IPS DF 6.9 (cell line): ENCODE data around the gene TTC39A.

Source experiments
- DNase-seq: peaks from one replicate; pipeline ENCODE4 v3.0.0-alpha.2; 2013; ENCODE audit warnings: low read depth, low spot score
- H3K27ac ChIP-seq: one replicate; pipeline ENCODE4 v1.5.1; 2013; ENCODE audit warnings: low read length, control low read depth
- H3K27me3 ChIP-seq: 2 replicates; pipeline ENCODE4 v1.6.1; 2013; ENCODE audit warnings: mild to moderate bottlenecking, low read length; ENCODE audit not compliant: control insufficient read depth, insufficient read depth
- H3K36me3 ChIP-seq: 2 replicates; pipeline ENCODE4 v1.6.1; 2013; ENCODE audit warnings: low read length; ENCODE audit not compliant: control insufficient read depth, insufficient read depth
- H3K4me1 ChIP-seq: 2 replicates; pipeline ENCODE4 v1.6.1; 2013; ENCODE audit warnings: low read length; ENCODE audit not compliant: control insufficient read depth, insufficient read depth
- H3K4me3 ChIP-seq: 2 replicates; pipeline ENCODE4 v1.5.1; 2013; ENCODE audit warnings: mild to moderate bottlenecking, low read length
- H3K9me3 ChIP-seq: 2 replicates; pipeline ENCODE4 v1.6.1; 2013; ENCODE audit warnings: low read length, inconsistent platforms; ENCODE audit not compliant: control insufficient read depth, insufficient read depth
- WGBS: extraction: QIAGEN DNeasy Blood & Tissue Kit; methylation state at CpG from one replicate; pipeline ENCODE4 v1.1.7; 2013; ENCODE audit warnings: mixed read lengths, missing lambda C conversion rate; ENCODE audit not compliant: insufficient read length, insufficient coverage; 5-methylcytosine and 5-hydroxymethylcytosine counted together

TTC39A gene

DNA sequence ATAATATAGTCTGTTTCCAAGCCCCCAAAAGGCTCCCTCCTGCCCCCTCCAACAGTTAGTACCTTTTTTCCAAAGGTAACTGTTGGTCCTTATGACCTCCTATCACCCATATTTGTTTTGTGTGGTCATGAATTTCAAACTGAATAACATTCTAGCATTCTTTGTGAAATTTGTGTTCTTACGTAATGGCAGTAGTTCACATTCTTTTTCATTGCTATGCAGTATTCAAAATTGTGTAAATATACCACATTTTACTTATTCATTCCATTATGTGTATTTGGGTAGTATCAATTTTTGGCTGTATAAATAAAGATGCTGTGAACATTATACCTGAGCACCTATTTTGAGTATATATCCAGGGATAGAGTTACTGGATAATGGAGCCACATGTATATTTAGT is 80.9 kb downstream of the TTC39A start:
- no peaks in the 10 kb centered on the region for H3K27me3 ChIP-seq
- no peaks in the 10 kb centered on the region for H3K4me1 ChIP-seq
- no peak overlapping the region for H3K27ac ChIP-seq
- H3K9me3 ChIP-seq: no peaks in the 10 kb centered on the region
- no CpG with 5 or more reads among the region's 1 CpG for WGBS
- no peaks in the 10 kb centered on the region for H3K36me3 ChIP-seq
- no peak for DNase-seq
- H3K4me3 ChIP-seq: no peak overlapping the region

- Histone ChIP-seq H3K27ac (no peak overlapping the region), H3K27me3 (no peaks in the 10 kb centered on the region), H3K4me3 (no peak overlapping the region), H3K9me3 (no peaks in the 10 kb centered on the region), H3K4me1 (no peaks in the 10 kb centered on the region), H3K36me3 (no peaks in the 10 kb centered on the region)
- no CpG with 5 or more reads among the region's 1 CpG for WGBS
- no peak for DNase-seq
Observed at GRCh38 chr1:51247499-51247898, 82.9 kb downstream of the TTC39A start.

DNA sequence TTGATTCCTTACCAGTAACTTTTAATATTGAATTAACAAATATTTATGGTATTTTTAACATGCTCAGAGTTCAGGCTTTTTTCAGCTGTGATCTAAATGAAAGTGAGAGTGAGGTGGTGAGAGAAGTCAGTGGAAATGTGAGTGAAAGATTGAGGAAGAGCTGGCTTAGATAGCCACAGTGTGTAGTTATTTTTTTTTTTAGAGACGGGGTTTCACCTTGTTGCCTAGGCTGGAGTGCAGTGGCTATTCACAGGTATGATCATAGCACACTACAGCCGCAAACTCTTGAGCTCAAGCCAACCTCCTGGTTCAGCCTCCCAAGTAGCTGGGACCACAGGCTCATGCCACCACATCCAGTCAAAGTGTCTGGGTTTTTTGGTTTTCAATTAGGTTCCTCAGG is 83.3 kb downstream of the TTC39A start:
- Histone ChIP-seq H3K4me1 (no peaks in the 10 kb centered on the region), H3K27me3 (no peaks in the 10 kb centered on the region), H3K4me3 (no peak overlapping the region), H3K36me3 (no peaks in the 10 kb centered on the region), H3K27ac (no peak overlapping the region), H3K9me3 (no peaks in the 10 kb centered on the region)
- WGBS: no CpG with 5 or more reads among the region's 2 CpGs
- DNase-seq: no peak

DNA sequence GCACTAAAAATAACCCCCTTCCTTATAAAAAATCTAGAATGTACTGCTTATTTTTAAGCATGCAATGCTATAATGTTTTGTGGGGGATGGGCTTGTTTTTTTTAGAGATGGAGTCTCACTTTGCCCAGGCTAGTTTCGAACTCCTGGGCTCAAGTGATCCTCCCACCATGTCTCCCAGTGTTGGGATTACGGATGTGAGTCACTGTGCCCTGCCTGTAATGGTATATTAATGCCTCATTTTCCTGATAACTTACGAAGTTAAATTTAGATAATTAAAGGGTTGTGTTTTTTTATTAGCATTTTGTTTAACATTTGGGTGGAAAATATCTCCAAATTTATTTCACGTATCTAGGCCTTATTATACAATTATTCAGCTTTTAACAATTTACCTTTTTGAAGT is 87.8 kb downstream of the TTC39A start:
- no peak for DNase-seq
- 100% methylated on average over 1 of the region's 4 CpGs for WGBS

DNA sequence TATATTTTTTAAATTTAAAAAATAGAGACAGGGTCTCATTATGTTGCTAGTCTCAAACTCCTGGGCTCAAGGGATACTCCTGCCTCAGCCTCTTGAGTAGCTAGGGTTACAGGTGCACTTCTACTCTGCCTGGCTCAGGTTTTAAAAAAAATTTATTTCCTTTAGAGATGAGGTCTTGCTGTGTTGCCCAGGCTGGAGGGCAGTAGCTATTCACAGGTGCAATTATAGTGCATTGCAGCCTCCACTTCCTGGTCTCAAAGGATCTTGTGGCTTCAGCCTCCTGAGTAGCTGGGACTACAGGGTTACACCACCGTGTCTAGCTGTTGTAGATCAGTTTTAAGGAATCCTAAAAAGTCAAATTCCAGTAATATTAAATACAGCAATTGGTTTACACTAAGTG is 89.2 kb downstream of the TTC39A start:
- no peaks in the 10 kb centered on the region; the same call in 1 of the 2 replicates for H3K4me1 ChIP-seq
- H3K4me3 ChIP-seq: no peak overlapping the region
- no peak for DNase-seq
- no peaks in the 10 kb centered on the region; the same call in 1 of the 2 replicates for H3K36me3 ChIP-seq
- H3K9me3 ChIP-seq: no peaks in the 10 kb centered on the region
- H3K27me3 ChIP-seq: no peaks in the 10 kb centered on the region
- WGBS: no CpG with 5 or more reads among the region's 1 CpG
- H3K27ac ChIP-seq: no peak overlapping the region

More for the DNA sequence above, 87.8 kb downstream of the TTC39A start:
- Histone ChIP-seq H3K36me3 (no peaks in the 10 kb centered on the region; the same call in 1 of the 2 replicates), H3K27me3 (no peaks in the 10 kb centered on the region), H3K9me3 (no peaks in the 10 kb centered on the region), H3K27ac (no peak overlapping the region), H3K4me1 (no peaks in the 10 kb centered on the region), H3K4me3 (no peak overlapping the region)

- no CpG with 5 or more reads among the region's 2 CpGs for WGBS
- DNase-seq: no peak
- Histone ChIP-seq H3K9me3 (no peaks in the 10 kb centered on the region), H3K27me3 (no peaks in the 10 kb centered on the region), H3K36me3 (no peaks in the 10 kb centered on the region; the same call in 1 of the 2 replicates), H3K27ac (no peak overlapping the region), H3K4me1 (no peaks in the 10 kb centered on the region; the same call in none of the 2 replicates), H3K4me3 (no peak overlapping the region)
Observed at GRCh38 chr1:51240084-51240483, 90.3 kb downstream of the TTC39A start.

DNA sequence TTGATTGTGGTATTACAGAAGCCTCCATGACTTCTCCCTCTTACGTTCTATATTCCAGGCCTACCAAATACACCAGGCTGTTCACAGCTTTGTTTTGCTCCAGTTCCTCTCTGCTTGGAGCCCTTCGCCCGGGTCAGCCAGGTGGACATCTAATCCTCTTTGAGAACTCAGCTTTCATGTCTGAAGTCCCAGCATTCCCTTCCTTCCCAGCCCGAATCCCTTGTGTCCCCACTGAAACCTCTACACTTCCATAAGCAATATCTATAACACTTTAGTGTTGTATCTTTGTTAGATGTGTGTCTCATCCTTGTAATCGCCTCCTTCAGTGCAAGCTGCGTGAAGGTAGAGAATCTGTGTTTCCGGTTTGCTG is 92.3 kb downstream of the TTC39A start:
- H3K4me1 ChIP-seq: no peaks in the 10 kb centered on the region; the same call in none of the 2 replicates
- no peak overlapping the region for H3K27ac ChIP-seq
- H3K4me3 ChIP-seq: no peak overlapping the region
- no peaks in the 10 kb centered on the region; the same call in 1 of the 2 replicates for H3K36me3 ChIP-seq
- no CpG with 5 or more reads among the region's 7 CpGs for WGBS
- H3K9me3 ChIP-seq: no peaks in the 10 kb centered on the region
- H3K27me3 ChIP-seq: no peaks in the 10 kb centered on the region
- no peak for DNase-seq

- H3K27me3 ChIP-seq: no peaks in the 10 kb centered on the region
- H3K4me1 ChIP-seq: no peaks in the 10 kb centered on the region; the same call in none of the 2 replicates
- no CpG with 5 or more reads among the region's 9 CpGs for WGBS
- no peak overlapping the region for H3K27ac ChIP-seq
- no peaks in the 10 kb centered on the region for H3K9me3 ChIP-seq
- peak overlapping the region; percentile 64; the same call in 1 of the 2 replicates for H3K4me3 ChIP-seq
- no peak for DNase-seq
- no peaks in the 10 kb centered on the region; the same call in 1 of the 2 replicates for H3K36me3 ChIP-seq
Observed at GRCh38 chr1:51237351-51238033, 92.9 kb downstream of the TTC39A start.
